ENCODE results near the gene ADGRV1.
"Not testable (repeated sequence)": the region's sequence is repeated elsewhere in the genome, so short reads cannot be mapped to it uniquely, and the experiment has no call there.

Gene ADGRV1

DNA sequence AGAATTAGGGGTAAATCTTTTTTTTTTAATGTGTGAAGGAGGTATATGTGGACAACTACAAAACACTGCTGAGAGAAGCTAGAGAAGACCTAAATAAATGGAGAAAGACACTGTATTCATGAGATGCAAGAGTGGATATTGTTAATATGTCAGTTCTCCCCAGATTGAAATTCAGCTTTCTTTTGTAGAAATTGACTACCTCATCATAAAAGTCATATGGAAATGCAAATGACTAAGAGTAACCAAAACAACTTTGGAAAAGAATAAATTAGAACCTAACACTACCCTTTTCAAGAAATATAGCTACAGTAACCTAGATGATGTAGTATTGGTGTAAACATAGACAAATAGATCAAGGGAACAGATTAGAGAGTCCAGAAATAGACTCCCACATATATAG, 400.7 kb downstream of the ADGRV1 start:
- no peak overlapping the region for H3K27ac Mint-ChIP-seq
- no peak overlapping the region for H3K4me3 Mint-ChIP-seq
- H3K27me3 Mint-ChIP-seq (ENCODE audit: low read depth): no peaks in the 10 kb centered on the region
- H3K9me3 Mint-ChIP-seq: no peaks in the 10 kb centered on the region
- TF ChIP-seq, protein P1, sequence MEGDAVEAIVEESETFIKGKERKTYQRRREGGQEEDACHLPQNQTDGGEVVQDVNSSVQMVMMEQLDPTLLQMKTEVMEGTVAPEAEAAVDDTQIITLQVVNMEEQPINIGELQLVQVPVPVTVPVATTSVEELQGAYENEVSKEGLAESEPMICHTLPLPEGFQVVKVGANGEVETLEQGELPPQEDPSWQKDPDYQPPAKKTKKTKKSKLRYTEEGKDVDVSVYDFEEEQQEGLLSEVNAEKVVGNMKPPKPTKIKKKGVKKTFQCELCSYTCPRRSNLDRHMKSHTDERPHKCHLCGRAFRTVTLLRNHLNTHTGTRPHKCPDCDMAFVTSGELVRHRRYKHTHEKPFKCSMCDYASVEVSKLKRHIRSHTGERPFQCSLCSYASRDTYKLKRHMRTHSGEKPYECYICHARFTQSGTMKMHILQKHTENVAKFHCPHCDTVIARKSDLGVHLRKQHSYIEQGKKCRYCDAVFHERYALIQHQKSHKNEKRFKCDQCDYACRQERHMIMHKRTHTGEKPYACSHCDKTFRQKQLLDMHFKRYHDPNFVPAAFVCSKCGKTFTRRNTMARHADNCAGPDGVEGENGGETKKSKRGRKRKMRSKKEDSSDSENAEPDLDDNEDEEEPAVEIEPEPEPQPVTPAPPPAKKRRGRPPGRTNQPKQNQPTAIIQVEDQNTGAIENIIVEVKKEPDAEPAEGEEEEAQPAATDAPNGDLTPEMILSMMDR (IDR thresholded peaks at IDR 0.05; ENCODE audit: unreplicated experiment in 3 of 3): no peak
- peaks cover 7% of the 10 kb centered on the region for H3K4me1 Mint-ChIP-seq
- no peaks in the 10 kb centered on the region for H3K36me3 Mint-ChIP-seq (ENCODE audit: low read depth)

DNA sequence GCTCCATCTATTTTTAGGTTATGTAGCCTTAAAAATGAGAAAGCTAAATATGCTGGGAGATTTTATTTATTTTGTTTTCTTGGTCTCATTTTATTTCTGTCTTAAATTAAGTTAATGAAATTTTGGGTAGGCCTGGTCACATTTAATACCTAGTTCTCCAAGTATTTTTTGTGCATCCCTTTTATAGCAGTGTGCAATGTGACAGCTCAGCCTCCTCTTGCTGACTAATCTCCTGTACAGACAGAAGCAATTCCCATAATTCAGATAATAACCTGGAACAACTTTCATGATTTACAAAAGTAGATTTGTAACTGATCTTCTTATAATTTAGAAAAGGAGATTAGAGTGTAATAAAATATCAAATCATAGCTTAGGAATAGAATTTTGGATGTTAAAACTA, 403.9 kb downstream of the ADGRV1 start:
- TF ChIP-seq, protein P1 (IDR thresholded peaks at IDR 0.05; ENCODE audit: unreplicated experiment in 3 of 3): no peak
- H3K27ac Mint-ChIP-seq: no peak overlapping the region
- no peaks in the 10 kb centered on the region for H3K27me3 Mint-ChIP-seq (ENCODE audit: low read depth)
- no peaks in the 10 kb centered on the region for H3K4me1 Mint-ChIP-seq
- H3K4me3 Mint-ChIP-seq: no peak overlapping the region
- H3K9me3 Mint-ChIP-seq: no peaks in the 10 kb centered on the region
- H3K36me3 Mint-ChIP-seq (ENCODE audit: low read depth): peaks cover 13% of the 10 kb centered on the region

DNA sequence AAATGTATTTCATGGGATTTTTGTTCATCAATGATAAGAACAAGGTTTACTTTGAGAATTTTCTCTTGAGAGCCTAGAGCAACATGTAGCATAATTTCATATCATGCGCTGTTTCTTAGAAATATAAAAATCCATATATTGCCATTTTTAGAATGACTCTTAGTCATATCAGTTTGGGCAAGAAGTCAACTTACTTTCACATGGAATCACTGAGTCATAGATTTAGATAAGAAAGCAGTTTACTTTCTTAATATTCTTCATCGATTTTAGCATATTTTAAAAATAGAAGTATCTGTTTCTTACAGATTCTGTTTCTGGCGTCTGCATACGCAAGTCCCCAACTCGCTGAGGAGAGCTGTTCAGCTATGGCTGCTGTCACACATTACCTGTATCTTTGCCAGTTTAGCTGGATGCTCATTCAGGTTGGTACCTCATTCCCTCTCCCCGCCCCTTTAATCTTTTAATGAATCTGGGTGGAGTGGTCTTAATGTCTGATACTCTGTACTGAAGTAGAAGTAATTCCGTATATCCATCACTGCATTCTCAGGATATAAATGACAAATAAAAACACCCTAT, 406.6 kb downstream of the ADGRV1 start:
- Mint-ChIP-seq H3K36me3 (ENCODE audit: low read depth) (peaks cover 34% of the 10 kb centered on the region), H3K9me3 (peaks cover 5% of the 10 kb centered on the region), H3K4me1 (no peaks in the 10 kb centered on the region), H3K4me3 (no peak overlapping the region), H3K27ac (no peak overlapping the region), H3K27me3 (ENCODE audit: low read depth) (no peaks in the 10 kb centered on the region)
- TF ChIP-seq, protein P1 (IDR thresholded peaks at IDR 0.05; ENCODE audit: unreplicated experiment in 3 of 3): no peak

DNA sequence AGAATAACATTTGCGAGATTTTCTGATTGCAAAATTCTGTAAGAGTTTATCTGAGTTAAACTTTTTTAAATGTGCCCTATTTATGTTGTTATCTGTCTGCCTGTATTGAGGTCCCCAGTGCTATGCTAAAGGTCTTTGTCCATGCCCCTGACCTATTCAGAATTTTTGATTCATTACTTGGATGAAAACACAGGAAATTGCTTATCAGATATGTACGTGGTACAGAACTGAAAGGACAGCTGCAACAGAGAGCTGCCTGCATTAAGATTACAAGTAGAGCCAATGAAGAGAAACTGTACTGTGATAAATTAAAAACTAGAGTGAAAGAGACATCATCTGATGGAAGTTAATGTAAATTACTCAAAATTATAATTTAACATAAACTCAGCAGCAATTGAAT, 408.8 kb downstream of the ADGRV1 start:
- peaks cover 48% of the 10 kb centered on the region for H3K36me3 Mint-ChIP-seq (ENCODE audit: low read depth)
- no peak overlapping the region for H3K4me3 Mint-ChIP-seq
- no peak overlapping the region for H3K27ac Mint-ChIP-seq
- TF ChIP-seq, protein P1 (IDR thresholded peaks at IDR 0.05; ENCODE audit: unreplicated experiment in 3 of 3): no peak
- H3K9me3 Mint-ChIP-seq: peaks cover 14% of the 10 kb centered on the region
- H3K27me3 Mint-ChIP-seq (ENCODE audit: low read depth): no peaks in the 10 kb centered on the region
- H3K4me1 Mint-ChIP-seq: no peaks in the 10 kb centered on the region

DNA sequence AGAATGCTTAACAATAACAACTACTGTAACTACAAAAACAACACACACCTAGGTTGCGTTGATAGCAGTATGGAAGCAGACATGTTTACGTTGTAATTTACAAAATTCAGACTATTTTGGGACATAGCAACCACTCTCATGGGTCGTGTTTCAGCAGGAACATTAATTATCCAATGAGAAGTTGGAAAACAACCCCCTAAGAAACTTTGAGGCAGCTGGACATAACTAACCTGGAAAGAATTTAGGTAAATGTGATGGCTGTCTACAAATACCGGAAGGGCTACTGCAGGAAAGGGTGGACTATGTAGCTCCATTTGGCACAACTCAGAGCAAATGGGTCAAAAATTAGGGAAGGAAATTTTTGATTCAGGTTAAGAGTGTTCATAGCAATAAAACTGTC, 409.3 kb downstream of the ADGRV1 start:
- no peak overlapping the region for H3K4me3 Mint-ChIP-seq
- no peaks in the 10 kb centered on the region for H3K27me3 Mint-ChIP-seq (ENCODE audit: low read depth)
- TF ChIP-seq, protein P1 (IDR thresholded peaks at IDR 0.05; ENCODE audit: unreplicated experiment in 3 of 3): no peak
- no peak overlapping the region for H3K27ac Mint-ChIP-seq
- H3K9me3 Mint-ChIP-seq: peaks cover 18% of the 10 kb centered on the region
- no peaks in the 10 kb centered on the region for H3K4me1 Mint-ChIP-seq
- peaks cover 48% of the 10 kb centered on the region for H3K36me3 Mint-ChIP-seq (ENCODE audit: low read depth)

DNA sequence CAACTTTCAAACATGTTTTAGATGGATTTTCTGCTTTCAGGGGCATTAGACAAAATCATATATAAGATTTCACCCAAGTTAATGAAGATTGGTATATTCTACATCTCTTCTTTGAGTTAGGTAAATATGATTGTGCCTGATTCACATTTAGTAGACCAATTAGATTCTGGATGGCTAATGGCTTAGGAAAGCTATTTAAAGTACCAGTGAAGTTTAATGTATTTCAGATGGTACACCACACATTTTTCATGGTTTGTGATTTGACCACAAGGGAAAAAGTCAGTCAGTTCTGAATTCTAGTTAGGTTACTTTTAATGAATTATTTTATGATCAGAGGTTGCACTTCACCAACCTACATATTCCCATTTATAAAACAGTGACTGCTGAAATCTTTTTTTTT, 409.7 kb downstream of the ADGRV1 start:
- no peak overlapping the region for H3K27ac Mint-ChIP-seq
- peaks cover 19% of the 10 kb centered on the region for H3K9me3 Mint-ChIP-seq
- H3K4me1 Mint-ChIP-seq: no peaks in the 10 kb centered on the region
- H3K4me3 Mint-ChIP-seq: no peak overlapping the region
- H3K27me3 Mint-ChIP-seq (ENCODE audit: low read depth): no peaks in the 10 kb centered on the region
- TF ChIP-seq, protein P1 (IDR thresholded peaks at IDR 0.05; ENCODE audit: unreplicated experiment in 3 of 3): no peak
- H3K36me3 Mint-ChIP-seq (ENCODE audit: low read depth): peaks cover 48% of the 10 kb centered on the region

DNA sequence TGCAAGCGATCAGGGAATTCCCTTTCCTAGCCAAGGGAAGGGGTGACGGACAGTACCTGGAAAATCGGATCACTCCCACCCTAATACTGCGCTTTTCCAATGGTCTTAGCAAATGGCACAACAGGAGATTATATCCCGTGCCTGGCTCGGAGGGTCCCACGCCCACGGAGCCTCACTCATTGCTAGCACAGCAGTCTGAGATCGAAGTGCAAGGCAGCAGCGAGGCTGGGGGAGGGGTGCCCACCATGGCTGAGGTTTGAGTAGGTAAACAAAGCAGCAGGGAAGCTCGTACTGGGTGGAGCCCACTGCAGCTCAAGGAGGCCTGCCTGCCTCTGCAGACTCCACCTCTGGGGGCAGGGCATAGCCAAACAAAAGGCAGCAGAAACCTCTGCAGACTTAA, 411.3 kb downstream of the ADGRV1 start:
- H3K4me3 Mint-ChIP-seq; H3K27ac Mint-ChIP-seq; H3K27me3 Mint-ChIP-seq (ENCODE audit: low read depth); H3K4me1 Mint-ChIP-seq: not testable (repeated sequence)
- Mint-ChIP-seq H3K9me3 (peaks cover 23% of the 10 kb centered on the region), H3K36me3 (ENCODE audit: low read depth) (peaks cover 52% of the 10 kb centered on the region)
